Upper lobe of right lung (tissue), 1 donor: ENCODE data around the gene MAP4K4. TPM values are rescaled to one million over a fixed set of nuclear protein-coding genes. Genes with fewer than 3 reads are reported as not detected.
A peak's percentile ranks its signal among the peaks of the same experiment; 100 is the strongest.

Experiments used
- ATAC-seq: fragments of 200-7000 bp; cut with Tn5 transposase; one replicate; pipeline ENCODE4 v1.9.1; 2020; ENCODE audit warnings: mild to moderate bottlenecking, moderate library complexity
- DNase-seq: peaks from one replicate; pipeline ENCODE4 v3.0.0-alpha.2; 2020
- H3K27ac ChIP-seq: fragments of 200-600 bp; one replicate; pipeline ENCODE4 v1.8.0; 2022
- H3K27me3 ChIP-seq: fragments of 200-600 bp; one replicate; pipeline ENCODE4 v1.8.0; 2022; ENCODE audit warnings: mild to moderate bottlenecking
- H3K36me3 ChIP-seq: fragments of 200-600 bp; one replicate; pipeline ENCODE4 v1.8.0; 2022
- H3K4me1 ChIP-seq: fragments of 200-600 bp; one replicate; pipeline ENCODE4 v1.8.0; 2022
- H3K4me3 ChIP-seq: fragments of 200-600 bp; one replicate; pipeline ENCODE4 v1.8.0; 2022; ENCODE audit warnings: mild to moderate bottlenecking
- H3K9me3 ChIP-seq: fragments of 200-600 bp; one replicate; pipeline ENCODE4 v1.8.0; 2022
- intact Hi-C: fragments of 100-400 bp; cut with DNase I; formaldehyde crosslinking; loops from one replicate; pipeline ENCODE4 v1.11.0; 2022
- total RNA-seq: library from RNA; stranded (reverse); fragmentation: NEBNext Ultra II Directional; extraction: Animal tissue kit (Norgen Biotek cat#: 25700); gene quantifications from one replicate; pipeline ENCODE4 v1.2.1, GENCODE V29; 2021
- TF ChIP-seq, protein P1 (sequence below): fragments of 200-600 bp; IDR thresholded peaks from one replicate; pipeline ENCODE4 v1.8.0; 2022; ENCODE audit warnings: antibody characterized with exemption
- donor health status: DM: no; HTN: yes; CAD: no; lungs with severe emphysema.

MAP4K4 gene
- total RNA-seq, 1 donor from 2014 or later, result 88.7 TPM

DNA sequence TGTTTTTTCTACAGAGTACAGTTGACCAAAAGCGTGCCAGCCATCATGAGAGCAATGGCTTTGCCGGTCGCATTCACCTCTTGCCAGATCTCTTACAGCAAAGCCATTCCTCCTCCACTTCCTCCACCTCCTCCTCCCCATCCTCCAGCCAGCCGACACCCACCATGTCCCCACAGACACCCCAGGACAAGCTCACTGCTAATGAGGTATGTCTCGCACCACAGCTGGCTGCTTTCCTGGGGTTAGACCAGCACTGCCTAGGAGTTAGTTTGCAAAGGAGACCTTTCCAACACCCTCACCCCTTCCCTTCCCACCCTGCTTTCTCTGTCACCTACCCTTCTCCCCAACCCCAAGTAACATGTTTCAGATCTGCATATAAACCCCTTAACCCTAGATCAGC, 174.0 kb downstream of the MAP4K4 start:
- Histone ChIP-seq H3K36me3 (peaks cover 100% of the 10 kb centered on the region), H3K27me3 (no peaks in the 10 kb centered on the region), H3K4me3 (no peak overlapping the region), H3K9me3 (no peaks in the 10 kb centered on the region), H3K27ac (no peak overlapping the region), H3K4me1 (no peaks in the 10 kb centered on the region)
- ATAC-seq, result peak; percentile 26
- DNase-seq, result no peak
- TF ChIP-seq, protein P1, sequence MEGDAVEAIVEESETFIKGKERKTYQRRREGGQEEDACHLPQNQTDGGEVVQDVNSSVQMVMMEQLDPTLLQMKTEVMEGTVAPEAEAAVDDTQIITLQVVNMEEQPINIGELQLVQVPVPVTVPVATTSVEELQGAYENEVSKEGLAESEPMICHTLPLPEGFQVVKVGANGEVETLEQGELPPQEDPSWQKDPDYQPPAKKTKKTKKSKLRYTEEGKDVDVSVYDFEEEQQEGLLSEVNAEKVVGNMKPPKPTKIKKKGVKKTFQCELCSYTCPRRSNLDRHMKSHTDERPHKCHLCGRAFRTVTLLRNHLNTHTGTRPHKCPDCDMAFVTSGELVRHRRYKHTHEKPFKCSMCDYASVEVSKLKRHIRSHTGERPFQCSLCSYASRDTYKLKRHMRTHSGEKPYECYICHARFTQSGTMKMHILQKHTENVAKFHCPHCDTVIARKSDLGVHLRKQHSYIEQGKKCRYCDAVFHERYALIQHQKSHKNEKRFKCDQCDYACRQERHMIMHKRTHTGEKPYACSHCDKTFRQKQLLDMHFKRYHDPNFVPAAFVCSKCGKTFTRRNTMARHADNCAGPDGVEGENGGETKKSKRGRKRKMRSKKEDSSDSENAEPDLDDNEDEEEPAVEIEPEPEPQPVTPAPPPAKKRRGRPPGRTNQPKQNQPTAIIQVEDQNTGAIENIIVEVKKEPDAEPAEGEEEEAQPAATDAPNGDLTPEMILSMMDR, result no peak
- intact Hi-C loops, result no loop called here

DNA sequence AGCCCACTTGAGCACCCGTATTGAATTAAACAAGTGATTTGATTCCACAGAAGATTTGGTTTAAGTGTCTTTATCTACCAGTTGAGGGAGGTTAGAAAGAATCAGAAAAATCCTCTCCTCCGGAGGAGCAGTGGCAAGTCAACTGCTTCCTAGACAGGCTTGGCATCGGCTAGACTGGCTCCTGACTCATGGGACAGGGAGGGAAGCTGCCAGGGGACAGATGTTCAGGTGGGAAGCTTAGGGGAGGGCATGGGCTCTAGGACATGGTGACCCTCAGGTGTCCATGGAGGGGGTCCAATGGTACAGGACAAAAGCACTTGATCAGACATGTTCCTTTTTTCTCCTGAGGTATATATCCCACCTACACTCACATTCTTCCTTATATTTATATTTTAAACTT, 175.0 kb downstream of the MAP4K4 start:
- no peaks in the 10 kb centered on the region for H3K27me3 ChIP-seq
- H3K27ac ChIP-seq, result no peak overlapping the region
- ATAC-seq (no peak), DNase-seq (no peak)
- H3K4me3 ChIP-seq, result no peak overlapping the region
- TF ChIP-seq, protein P1, result no peak
- no peaks in the 10 kb centered on the region for H3K9me3 ChIP-seq
- H3K4me1 ChIP-seq, result no peaks in the 10 kb centered on the region
- peaks cover 100% of the 10 kb centered on the region for H3K36me3 ChIP-seq
- intact Hi-C loops, result no loop called here

DNA sequence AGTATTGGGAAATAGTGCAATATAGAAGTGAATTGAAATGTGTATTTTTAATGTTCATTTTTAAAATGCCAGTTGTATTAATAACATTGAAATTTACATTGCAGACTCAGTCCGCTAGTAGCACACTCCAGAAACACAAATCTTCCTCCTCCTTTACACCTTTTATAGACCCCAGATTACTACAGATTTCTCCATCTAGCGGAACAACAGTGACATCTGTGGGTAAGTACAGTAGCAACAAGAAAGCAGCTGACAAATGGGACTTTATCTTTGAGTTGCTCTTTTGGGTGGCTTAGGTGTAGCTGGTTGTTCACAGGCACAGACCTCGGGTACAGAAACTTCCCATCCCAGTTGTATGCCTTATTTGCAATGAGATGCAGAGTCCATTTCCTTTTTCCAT, 176.0 kb downstream of the MAP4K4 start:
- no peaks in the 10 kb centered on the region for H3K27me3 ChIP-seq
- peaks cover 100% of the 10 kb centered on the region for H3K36me3 ChIP-seq
- DNase-seq, result no peak
- TF ChIP-seq, protein P1, result peak; percentile 6
- H3K9me3 ChIP-seq, result no peaks in the 10 kb centered on the region
- ATAC-seq, result no peak
- intact Hi-C loops, result no loop called here
- no peak overlapping the region for H3K27ac ChIP-seq
- no peak overlapping the region for H3K4me3 ChIP-seq
- no peaks in the 10 kb centered on the region for H3K4me1 ChIP-seq

DNA sequence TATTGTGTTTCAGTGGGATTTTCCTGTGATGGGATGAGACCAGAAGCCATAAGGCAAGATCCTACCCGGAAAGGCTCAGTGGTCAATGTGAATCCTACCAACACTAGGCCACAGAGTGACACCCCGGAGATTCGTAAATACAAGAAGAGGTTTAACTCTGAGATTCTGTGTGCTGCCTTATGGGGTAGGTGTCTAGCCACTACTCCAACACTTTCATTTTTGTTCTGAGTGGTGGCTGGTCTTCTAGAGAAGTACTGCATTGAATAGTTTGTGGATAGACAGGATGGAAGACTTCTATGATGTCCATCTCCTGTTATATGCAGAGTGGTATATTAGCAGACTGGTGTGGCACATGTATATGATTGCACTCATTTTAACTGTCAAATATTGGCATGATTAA, 176.6 kb downstream of the MAP4K4 start:
- H3K36me3 ChIP-seq, result peaks cover 99% of the 10 kb centered on the region
- no peak for ATAC-seq
- no peak for DNase-seq
- intact Hi-C loops, result no loop called here
- H3K4me3 ChIP-seq, result no peak overlapping the region
- H3K27me3 ChIP-seq, result no peaks in the 10 kb centered on the region
- H3K9me3 ChIP-seq, result no peaks in the 10 kb centered on the region
- H3K27ac ChIP-seq, result no peak overlapping the region
- H3K4me1 ChIP-seq, result no peaks in the 10 kb centered on the region
- TF ChIP-seq, protein P1, result no peak

DNA sequence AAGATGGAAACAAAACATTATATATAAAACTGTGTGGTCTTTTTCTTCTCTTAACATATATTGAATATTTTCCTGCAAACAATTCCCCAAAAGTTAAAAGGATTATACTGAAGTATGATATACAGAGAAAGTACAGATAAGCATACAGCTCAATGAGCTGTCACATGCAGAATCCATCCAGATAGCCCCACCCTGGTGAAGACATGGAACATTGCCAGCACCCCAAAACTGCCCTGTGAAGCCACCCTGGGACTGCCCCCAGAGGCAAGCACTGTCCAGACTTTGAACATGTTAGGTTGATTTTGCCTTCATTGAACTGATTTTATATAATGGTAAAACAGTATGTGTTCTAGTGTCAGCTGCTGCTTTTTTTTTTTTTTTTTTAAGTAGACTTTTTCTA, 182.0 kb downstream of the MAP4K4 start:
- no peaks in the 10 kb centered on the region for H3K4me1 ChIP-seq
- TF ChIP-seq, protein P1, result no peak
- H3K27ac ChIP-seq, result no peak overlapping the region
- intact Hi-C loops, result no loop called here
- no peaks in the 10 kb centered on the region for H3K27me3 ChIP-seq
- H3K36me3 ChIP-seq, result peaks cover 58% of the 10 kb centered on the region
- no peaks in the 10 kb centered on the region for H3K9me3 ChIP-seq
- H3K4me3 ChIP-seq, result no peak overlapping the region
- DNase-seq (no peak), ATAC-seq (no peak)

DNA sequence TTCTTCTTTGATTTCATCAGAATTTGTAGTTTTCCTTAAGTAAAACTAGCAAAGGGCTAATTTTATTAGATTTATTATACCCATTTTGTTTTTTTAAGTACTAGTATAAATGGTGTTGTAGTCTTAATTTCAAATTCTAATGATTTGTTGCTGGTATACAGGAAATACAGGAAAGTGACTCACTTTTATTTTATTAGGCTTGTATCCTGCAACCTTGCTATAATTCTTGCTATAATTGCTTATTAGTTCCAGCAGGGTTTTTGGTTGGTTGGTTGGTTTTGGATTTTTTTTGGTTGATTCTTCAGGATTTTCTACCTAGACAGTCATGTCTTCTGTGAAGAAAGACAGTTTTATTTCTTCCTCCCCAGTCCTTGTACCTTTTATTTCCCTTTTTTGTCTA, 183.6 kb downstream of the MAP4K4 start:
- H3K4me1 ChIP-seq, result no peaks in the 10 kb centered on the region
- ATAC-seq, result no peak
- peaks cover 55% of the 10 kb centered on the region for H3K36me3 ChIP-seq
- no peak overlapping the region for H3K27ac ChIP-seq
- DNase-seq, result no peak
- no peak overlapping the region for H3K4me3 ChIP-seq
- TF ChIP-seq, protein P1, result no peak
- no peaks in the 10 kb centered on the region for H3K9me3 ChIP-seq
- no peaks in the 10 kb centered on the region for H3K27me3 ChIP-seq
- intact Hi-C loops, result no loop called here
